GM19438 (cell line): ENCODE data around the gene HNRNPA1L2.
"Not testable (repeated sequence)": the region's sequence is repeated elsewhere in the genome, so short reads cannot be mapped to it uniquely, and the experiment has no call there.

Experiments
- ATAC-seq: cut with Tn5 transposase; IDR thresholded peaks from one replicate; pipeline ENCODE4 v1.9.1; 2021; ENCODE audit warnings: low read depth; ENCODE audit not compliant: unreplicated experiment

The HNRNPA1L2 gene

GRCh38 chr13:52642131-52642530 lies at the start of gene HNRNPA1L2:
TSS of gene HNRNPA1L2 (plus strand) at chr13:52642431. CDS start at chr13:52642493, 62 bp downstream.
- no peak for ATAC-seq

- ATAC-seq, result not testable (repeated sequence)
Measured at GRCh38 chr13:52593175-52593574, 49.1 kb upstream of the HNRNPA1L2 start.

GRCh38 chr13:52593812-52594211 lies 48.4 kb upstream of the HNRNPA1L2 start:
- not testable (repeated sequence) for ATAC-seq

GRCh38 chr13:52594295-52594694 lies 47.9 kb upstream of the HNRNPA1L2 start:
- not testable (repeated sequence) for ATAC-seq

GRCh38 chr13:52597676-52598075 lies 44.6 kb upstream of the HNRNPA1L2 start:
- ATAC-seq, result no peak

- ATAC-seq, result no peak
Measured at GRCh38 chr13:52599037-52599847, 43.0 kb upstream of the HNRNPA1L2 start.

- no peak for ATAC-seq
Measured at GRCh38 chr13:52599848-52600603, 42.2 kb upstream of the HNRNPA1L2 start.

- ATAC-seq, result no peak
Measured at GRCh38 chr13:52600666-52601065, 41.6 kb upstream of the HNRNPA1L2 start.

- ATAC-seq, result not testable (repeated sequence)
Measured at GRCh38 chr13:52603316-52603715, 38.9 kb upstream of the HNRNPA1L2 start.

GRCh38 chr13:52606126-52606525 lies 36.1 kb upstream of the HNRNPA1L2 start:
- ATAC-seq, result not testable (repeated sequence)

GRCh38 chr13:52606795-52607194 lies 35.4 kb upstream of the HNRNPA1L2 start:
- ATAC-seq, result not testable (repeated sequence)

GRCh38 chr13:52608184-52608583 lies 34.0 kb upstream of the HNRNPA1L2 start:
- not testable (repeated sequence) for ATAC-seq

GRCh38 chr13:52609013-52609606 lies 33.1 kb upstream of the HNRNPA1L2 start:
- ATAC-seq, result peak; percentile 81

- not testable (repeated sequence) for ATAC-seq
Measured at GRCh38 chr13:52610158-52610557, 32.1 kb upstream of the HNRNPA1L2 start.

- no peak for ATAC-seq
Measured at GRCh38 chr13:52615134-52615801, 27.0 kb upstream of the HNRNPA1L2 start.

- no peak for ATAC-seq
Measured at GRCh38 chr13:52615812-52616211, 26.4 kb upstream of the HNRNPA1L2 start.

GRCh38 chr13:52617070-52618060 lies 24.9 kb upstream of the HNRNPA1L2 start:
- peak; percentile 98 for ATAC-seq

- ATAC-seq, result not testable (repeated sequence)
Measured at GRCh38 chr13:52631083-52631690, 11.0 kb upstream of the HNRNPA1L2 start.
